Type B pancreatic cell (in vitro differentiated cells): ENCODE data around the gene RGL2. TPM values are rescaled to one million over a fixed set of nuclear protein-coding genes. Genes with fewer than 3 reads are reported as not detected.
"Not testable (repeated sequence)": the region's sequence is repeated elsewhere in the genome, so short reads cannot be mapped to it uniquely, and the experiment has no call there.

Experiments used
- DNase-seq: peaks from one replicate; pipeline ENCODE4 v3.0.0; 2021; ENCODE audit warnings: mixed read lengths; ENCODE audit not compliant: unreplicated experiment; ENCODE audit errors: extremely low spot score
- H3K27ac Mint-ChIP-seq: 2 replicates; pipeline ENCODE4 v1.8.0; 2021; ENCODE audit warnings: mild to moderate bottlenecking, mixed read lengths
- H3K27me3 Mint-ChIP-seq: 2 replicates; pipeline ENCODE4 v1.8.0; 2021; ENCODE audit warnings: mixed read lengths
- H3K36me3 Mint-ChIP-seq: 2 replicates; pipeline ENCODE4 v1.8.0; 2021; ENCODE audit warnings: mixed read lengths
- H3K4me1 Mint-ChIP-seq: one replicate; pipeline ENCODE4 v1.8.0; 2021; ENCODE audit warnings: mixed read lengths; ENCODE audit not compliant: unreplicated experiment
- H3K4me3 Mint-ChIP-seq: 2 replicates; pipeline ENCODE4 v1.8.0; 2021; ENCODE audit warnings: mild to moderate bottlenecking, mixed read lengths
- H3K9me3 Mint-ChIP-seq: 2 replicates; pipeline ENCODE4 v1.8.0; 2021; ENCODE audit warnings: mixed read lengths
- total RNA-seq: library from RNA; stranded (reverse); gene quantifications from 2 replicates; pipeline ENCODE4 v1.2.1, GENCODE V29; 2021; ENCODE audit warnings: low replicate concordance
- TF ChIP-seq, protein P1 (sequence below): fragments of 200-600 bp; sonication (generic); conservative IDR thresholded peaks from 2 replicates; pipeline ENCODE4 v1.5.0; 2021; ENCODE audit warnings: antibody characterized with exemption, mild to moderate bottlenecking

RGL2 gene
- total RNA-seq, 1 donor from 2014 or later: 128 TPM

DNA sequence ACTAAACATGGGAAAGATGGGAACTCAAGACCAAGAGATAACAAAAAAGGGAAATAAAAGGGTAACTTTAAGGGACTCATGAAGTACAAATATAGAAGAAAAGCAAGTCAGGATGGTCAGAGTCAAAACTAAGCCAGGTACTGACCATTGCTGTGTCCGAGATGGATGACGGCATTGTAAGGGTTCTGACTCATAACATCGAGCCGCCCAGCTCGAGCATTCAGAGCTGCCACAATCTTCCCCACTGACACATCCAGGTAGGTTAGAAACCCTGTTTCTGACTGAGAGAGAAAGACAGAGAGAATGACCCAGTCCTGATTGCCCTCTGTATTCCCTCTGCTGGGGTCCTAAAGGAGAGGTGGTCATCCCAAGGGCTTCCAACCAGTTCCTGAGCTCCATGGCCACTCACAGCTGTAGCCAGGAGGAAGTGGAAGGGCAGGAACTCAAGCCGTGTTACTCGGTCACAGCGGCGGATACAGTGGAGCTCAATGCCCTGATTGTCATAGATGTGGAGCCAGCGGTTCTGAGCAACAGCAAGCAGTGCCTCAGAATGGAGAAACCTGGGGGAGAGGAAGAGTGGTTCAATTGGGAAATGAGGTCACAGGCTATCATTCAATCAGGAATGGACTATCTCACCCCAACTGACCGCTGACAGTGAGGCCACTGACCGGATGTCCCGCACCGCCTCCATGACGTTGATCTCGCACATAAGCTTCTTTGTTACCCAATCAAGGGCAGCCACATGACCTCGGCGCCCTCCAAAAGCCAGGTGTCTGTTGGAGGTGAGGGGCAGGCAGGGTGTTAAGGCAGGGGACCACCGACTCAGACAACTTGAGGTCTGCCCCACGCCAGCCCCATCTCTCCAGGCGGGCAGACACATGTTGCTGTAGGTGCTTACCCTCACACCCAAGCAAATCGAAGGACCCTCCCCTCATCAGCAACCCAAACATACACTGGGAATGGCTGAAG lies 11.5 kb downstream of the RGL2 start:
- Mint-ChIP-seq H3K4me3 (peak overlapping the region; percentile 99), H3K4me1 (peaks cover 22% of the 10 kb centered on the region), H3K27me3 (no peaks in the 10 kb centered on the region), H3K36me3 (peaks cover 13% of the 10 kb centered on the region), H3K27ac (no peak overlapping the region), H3K9me3 (no peaks in the 10 kb centered on the region)
- TF ChIP-seq, protein P1, sequence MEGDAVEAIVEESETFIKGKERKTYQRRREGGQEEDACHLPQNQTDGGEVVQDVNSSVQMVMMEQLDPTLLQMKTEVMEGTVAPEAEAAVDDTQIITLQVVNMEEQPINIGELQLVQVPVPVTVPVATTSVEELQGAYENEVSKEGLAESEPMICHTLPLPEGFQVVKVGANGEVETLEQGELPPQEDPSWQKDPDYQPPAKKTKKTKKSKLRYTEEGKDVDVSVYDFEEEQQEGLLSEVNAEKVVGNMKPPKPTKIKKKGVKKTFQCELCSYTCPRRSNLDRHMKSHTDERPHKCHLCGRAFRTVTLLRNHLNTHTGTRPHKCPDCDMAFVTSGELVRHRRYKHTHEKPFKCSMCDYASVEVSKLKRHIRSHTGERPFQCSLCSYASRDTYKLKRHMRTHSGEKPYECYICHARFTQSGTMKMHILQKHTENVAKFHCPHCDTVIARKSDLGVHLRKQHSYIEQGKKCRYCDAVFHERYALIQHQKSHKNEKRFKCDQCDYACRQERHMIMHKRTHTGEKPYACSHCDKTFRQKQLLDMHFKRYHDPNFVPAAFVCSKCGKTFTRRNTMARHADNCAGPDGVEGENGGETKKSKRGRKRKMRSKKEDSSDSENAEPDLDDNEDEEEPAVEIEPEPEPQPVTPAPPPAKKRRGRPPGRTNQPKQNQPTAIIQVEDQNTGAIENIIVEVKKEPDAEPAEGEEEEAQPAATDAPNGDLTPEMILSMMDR: no peak
- DNase-seq: no peak

DNA sequence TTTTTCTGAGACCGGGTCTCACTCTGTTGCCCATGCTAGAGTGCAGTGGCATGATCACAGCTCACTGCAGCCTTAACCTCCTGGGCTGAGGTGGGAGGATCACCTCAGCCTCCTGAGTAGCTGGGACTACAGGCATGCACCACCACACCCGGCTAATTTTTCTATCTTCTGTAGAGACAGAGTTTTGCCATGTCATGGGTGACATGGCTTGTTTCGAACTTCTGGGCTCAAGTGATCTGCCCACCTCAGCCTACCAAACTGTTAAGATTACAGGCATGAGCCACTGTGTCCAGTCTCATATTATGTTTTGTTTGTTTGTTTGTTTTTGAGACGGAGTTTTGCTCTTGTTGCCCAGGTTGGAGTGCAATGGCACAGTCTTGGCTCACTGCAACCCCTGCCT lies 13.5 kb downstream of the RGL2 start:
- not testable (repeated sequence) for H3K9me3 Mint-ChIP-seq, H3K4me3 Mint-ChIP-seq, H3K27me3 Mint-ChIP-seq, DNase-seq, H3K27ac Mint-ChIP-seq
- Mint-ChIP-seq H3K36me3 (peaks cover 13% of the 10 kb centered on the region), H3K4me1 (peaks cover 18% of the 10 kb centered on the region)

DNA sequence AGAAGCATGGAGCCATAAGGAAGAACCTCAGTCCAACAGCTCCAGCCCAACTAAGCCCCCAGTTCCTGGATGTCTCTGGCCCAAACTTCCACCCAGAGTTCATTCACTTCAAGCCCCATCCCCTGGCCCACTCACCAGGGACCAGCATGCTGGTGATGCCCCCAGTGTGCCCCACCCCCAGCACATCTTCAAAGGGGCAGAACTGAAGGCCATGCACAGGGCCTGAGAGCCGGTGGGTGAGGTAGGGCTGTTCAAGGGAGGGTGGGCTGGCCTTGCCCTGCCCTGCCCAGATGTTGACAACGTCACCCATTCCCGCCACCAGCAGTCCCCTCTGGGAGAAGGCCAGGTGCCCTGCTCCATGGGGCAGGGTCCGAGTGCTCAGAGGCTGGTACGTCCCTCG lies 18.2 kb downstream of the RGL2 start:
- peaks cover 7% of the 10 kb centered on the region for H3K36me3 Mint-ChIP-seq
- no peak for DNase-seq
- H3K4me1 Mint-ChIP-seq: peaks cover 7% of the 10 kb centered on the region
- peak overlapping the region; percentile 63 for H3K27ac Mint-ChIP-seq
- H3K27me3 Mint-ChIP-seq: no peaks in the 10 kb centered on the region
- no peak overlapping the region for H3K4me3 Mint-ChIP-seq
- TF ChIP-seq, protein P1: no peak
- H3K9me3 Mint-ChIP-seq: no peaks in the 10 kb centered on the region

DNA sequence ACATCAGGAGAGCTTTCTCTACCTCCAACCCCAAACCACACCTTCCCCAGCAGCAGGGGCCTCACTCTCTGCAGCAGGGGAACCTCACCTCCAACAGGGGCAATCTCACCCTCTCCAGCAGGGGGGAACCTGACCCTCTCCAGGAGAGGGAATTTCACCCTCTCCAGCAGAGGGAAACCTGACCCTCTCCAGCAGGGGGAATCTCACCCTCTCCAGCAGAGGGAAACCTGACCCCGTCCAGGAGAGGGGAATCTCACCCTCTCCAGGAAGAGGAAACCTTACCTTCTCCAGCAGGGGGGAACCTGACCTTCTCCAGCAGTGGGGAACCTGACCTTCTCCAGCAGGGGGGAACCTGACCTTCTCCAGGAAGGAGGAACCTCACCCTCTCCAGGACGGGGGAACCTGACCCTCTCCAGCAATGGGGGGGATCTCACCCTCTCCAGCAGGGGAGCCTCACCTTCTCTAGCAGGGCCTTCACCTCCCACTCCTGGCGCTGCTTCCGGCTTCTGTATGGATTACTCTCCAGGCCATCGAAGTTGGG lies 18.7 kb downstream of the RGL2 start:
- TF ChIP-seq, protein P1: peak; percentile 56
- no peaks in the 10 kb centered on the region for H3K9me3 Mint-ChIP-seq
- peaks cover 8% of the 10 kb centered on the region for H3K36me3 Mint-ChIP-seq
- H3K27me3 Mint-ChIP-seq: no peaks in the 10 kb centered on the region
- H3K4me3 Mint-ChIP-seq: peak overlapping the region; percentile 55
- peak overlapping the region; percentile 63 for H3K27ac Mint-ChIP-seq
- peaks cover 7% of the 10 kb centered on the region for H3K4me1 Mint-ChIP-seq
- DNase-seq: no peak

DNA sequence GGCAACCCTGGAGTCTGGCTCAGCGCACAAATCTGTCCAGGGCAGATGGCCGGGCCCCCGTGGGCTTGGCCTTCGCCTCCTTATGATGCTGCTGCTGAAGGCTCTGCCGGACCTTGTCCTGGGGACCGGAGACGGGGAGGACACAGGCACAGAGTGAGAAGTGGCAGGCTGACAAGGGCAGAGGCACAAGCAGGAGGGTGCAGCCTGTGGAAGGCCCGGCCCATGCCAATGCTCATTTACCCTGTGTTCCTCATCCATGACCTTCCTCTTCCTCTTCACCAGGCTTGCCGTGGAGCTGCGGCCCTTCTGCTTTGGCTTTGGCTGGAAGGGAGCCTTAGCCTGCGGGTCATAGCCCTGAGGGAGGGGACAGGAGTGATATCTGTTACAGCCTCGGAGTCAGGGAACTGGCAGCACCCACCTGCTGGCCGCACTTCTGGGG lies 19.5 kb downstream of the RGL2 start:
- peak overlapping the region; percentile 63 for H3K27ac Mint-ChIP-seq
- TF ChIP-seq, protein P1: no peak
- DNase-seq: no peak
- H3K4me1 Mint-ChIP-seq: peaks cover 14% of the 10 kb centered on the region
- no peaks in the 10 kb centered on the region for H3K27me3 Mint-ChIP-seq
- no peaks in the 10 kb centered on the region for H3K9me3 Mint-ChIP-seq
- peaks cover 15% of the 10 kb centered on the region for H3K36me3 Mint-ChIP-seq
- H3K4me3 Mint-ChIP-seq: no peak overlapping the region

DNA sequence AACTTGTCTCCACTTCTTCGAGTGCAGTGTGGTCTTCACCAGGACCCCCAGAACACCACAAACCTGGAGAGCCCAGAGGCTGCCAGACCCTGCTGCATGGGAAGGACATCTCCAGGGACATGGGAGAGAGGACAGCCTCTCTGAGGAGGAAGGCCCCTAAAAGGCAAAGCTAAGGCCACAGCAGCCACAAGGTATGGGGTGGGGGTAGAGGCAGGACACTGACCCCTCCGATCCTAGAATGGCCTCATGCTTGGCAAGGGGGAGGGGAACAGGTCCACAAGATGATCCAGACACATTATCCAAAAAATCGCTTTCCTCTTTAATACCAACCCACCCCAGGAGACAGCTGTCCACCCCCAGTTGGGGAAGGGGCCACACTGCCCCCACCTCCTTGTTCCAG lies 19.9 kb downstream of the RGL2 start:
- H3K27me3 Mint-ChIP-seq: no peaks in the 10 kb centered on the region
- H3K27ac Mint-ChIP-seq: peak overlapping the region; percentile 63
- no peak for DNase-seq
- H3K4me1 Mint-ChIP-seq: peaks cover 16% of the 10 kb centered on the region
- TF ChIP-seq, protein P1: no peak
- peak overlapping the region; percentile 55 for H3K4me3 Mint-ChIP-seq
- peaks cover 18% of the 10 kb centered on the region for H3K36me3 Mint-ChIP-seq
- no peaks in the 10 kb centered on the region for H3K9me3 Mint-ChIP-seq
